Mucosa of stomach (tissue), 1 donor: ENCODE results near the gene SYF2.
"Not testable (repeated sequence)": the region's sequence is repeated elsewhere in the genome, so short reads cannot be mapped to it uniquely, and the experiment has no call there.

ENCODE experiments used
- H3K27me3 ChIP-seq: one replicate; pipeline ENCODE4 v1.7.0; 2013; ENCODE audit warnings: mild to moderate bottlenecking, low read length; ENCODE audit not compliant: control insufficient read depth, insufficient read depth
- H3K36me3 ChIP-seq: one replicate; pipeline ENCODE4 v1.7.0; 2013; ENCODE audit warnings: low read length; ENCODE audit not compliant: control insufficient read depth, insufficient read depth
- H3K4me1 ChIP-seq: one replicate; pipeline ENCODE4 v1.7.0; 2013; ENCODE audit warnings: mild to moderate bottlenecking, low read length; ENCODE audit not compliant: control insufficient read depth, insufficient read depth
- H3K4me3 ChIP-seq: one replicate; pipeline ENCODE4 v1.7.0; 2013; ENCODE audit warnings: low read length
- H3K9ac ChIP-seq: one replicate; pipeline ENCODE4 v1.7.0; 2013; ENCODE audit warnings: mild to moderate bottlenecking, low read length, moderate library complexity
- H3K9me3 ChIP-seq: one replicate; pipeline ENCODE4 v1.7.0; 2013; ENCODE audit warnings: mild to moderate bottlenecking, low read length, moderate library complexity; ENCODE audit not compliant: control insufficient read depth
- donor health status: Pancreatic carcinoma.

The SYF2 gene

GRCh38 chr1:25197982-25198662 lies 34.2 kb downstream of the SYF2 start:
- Histone ChIP-seq H3K27me3 (peaks cover 4% of the 10 kb centered on the region), H3K4me3 (no peak overlapping the region), H3K9me3 (no peaks in the 10 kb centered on the region), H3K9ac (no peak overlapping the region), H3K36me3 (no peaks in the 10 kb centered on the region), H3K4me1 (peaks cover 40% of the 10 kb centered on the region)

DNA sequence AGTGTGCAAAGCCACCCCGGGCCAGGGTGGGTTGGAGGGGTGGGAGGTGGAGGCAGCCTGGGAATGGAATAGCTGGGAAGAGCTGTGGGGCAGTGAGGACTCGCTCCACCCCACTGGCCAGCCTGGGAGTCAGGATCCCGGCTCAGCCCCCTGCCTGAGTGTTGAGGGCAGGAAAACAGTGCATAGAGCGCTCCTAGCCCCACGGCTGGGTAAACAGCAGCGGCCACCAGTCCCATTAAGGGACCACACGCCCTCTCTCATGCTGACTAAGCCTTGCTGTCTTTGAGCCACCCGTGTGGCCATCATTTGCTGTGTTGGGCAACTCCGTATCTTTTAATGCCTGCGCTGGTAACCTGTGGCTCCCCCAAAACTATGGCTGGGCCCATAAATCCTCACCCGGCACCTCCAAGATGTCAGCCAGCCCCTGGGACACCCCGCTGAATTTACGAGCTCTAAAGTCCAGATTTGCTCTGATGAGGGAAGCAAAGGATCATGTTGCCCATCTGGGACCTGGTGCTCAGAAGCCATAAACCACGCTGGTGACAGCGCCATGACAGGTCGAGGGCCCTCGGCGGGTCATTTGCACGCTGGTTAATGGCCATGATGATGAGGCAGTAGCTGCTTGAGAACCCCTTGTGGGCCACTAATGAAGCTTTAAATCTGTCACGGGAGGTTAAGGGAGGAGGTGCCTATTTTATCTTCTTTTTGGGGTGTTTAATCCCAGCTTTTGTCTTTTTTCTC lies 34.9 kb downstream of the SYF2 start:
- H3K4me3 ChIP-seq: no peak overlapping the region
- H3K9ac ChIP-seq: no peak overlapping the region
- peaks cover 6% of the 10 kb centered on the region for H3K27me3 ChIP-seq
- H3K4me1 ChIP-seq: peaks cover 40% of the 10 kb centered on the region
- no peaks in the 10 kb centered on the region for H3K9me3 ChIP-seq
- H3K36me3 ChIP-seq: no peaks in the 10 kb centered on the region

DNA sequence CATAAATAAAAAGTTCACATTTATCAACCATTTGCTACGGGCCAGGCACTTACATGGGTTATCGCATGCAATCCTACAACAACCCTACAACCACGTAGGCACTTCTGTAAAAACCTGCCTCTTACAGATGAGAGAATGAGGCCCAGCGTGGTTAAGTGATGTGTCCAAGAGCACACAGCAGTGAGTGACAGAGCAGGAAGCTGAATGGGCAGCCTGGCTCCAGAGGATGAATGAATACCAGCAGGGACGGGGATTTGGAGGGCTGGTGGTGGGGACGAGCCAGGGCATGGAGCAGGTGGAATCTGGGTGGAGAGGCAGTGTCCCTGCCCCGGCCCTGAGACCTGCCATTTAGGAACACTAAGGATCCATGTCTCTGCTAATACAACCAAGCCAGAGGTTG lies 35.5 kb downstream of the SYF2 start:
- H3K4me1 ChIP-seq: peaks cover 40% of the 10 kb centered on the region
- no peak overlapping the region for H3K9ac ChIP-seq
- no peaks in the 10 kb centered on the region for H3K36me3 ChIP-seq
- no peak overlapping the region for H3K4me3 ChIP-seq
- peaks cover 8% of the 10 kb centered on the region for H3K27me3 ChIP-seq
- H3K9me3 ChIP-seq: no peaks in the 10 kb centered on the region

DNA sequence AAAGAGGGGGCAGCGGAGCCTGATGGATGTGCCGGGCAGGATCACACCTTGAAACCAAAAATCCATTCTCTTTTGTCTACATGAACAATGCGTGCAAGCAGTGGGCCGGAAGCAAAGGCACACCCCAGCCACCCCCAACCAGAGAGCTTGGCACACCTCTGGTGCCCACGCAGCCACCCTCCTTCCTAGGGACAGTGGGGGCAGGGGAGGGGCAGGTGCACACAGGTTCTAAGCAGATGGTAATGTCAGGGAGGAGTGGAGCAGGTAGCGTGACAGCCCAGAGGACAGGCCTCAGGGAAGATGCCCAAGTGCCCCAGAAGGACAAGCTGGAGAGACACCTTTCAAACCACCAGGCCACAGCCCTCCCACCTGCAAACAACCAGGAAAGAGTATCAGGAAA lies 36.5 kb downstream of the SYF2 start:
- Histone ChIP-seq H3K36me3 (no peaks in the 10 kb centered on the region), H3K27me3 (peaks cover 8% of the 10 kb centered on the region), H3K9ac (no peak overlapping the region), H3K4me3 (no peak overlapping the region), H3K9me3 (no peaks in the 10 kb centered on the region), H3K4me1 (peaks cover 40% of the 10 kb centered on the region)

DNA sequence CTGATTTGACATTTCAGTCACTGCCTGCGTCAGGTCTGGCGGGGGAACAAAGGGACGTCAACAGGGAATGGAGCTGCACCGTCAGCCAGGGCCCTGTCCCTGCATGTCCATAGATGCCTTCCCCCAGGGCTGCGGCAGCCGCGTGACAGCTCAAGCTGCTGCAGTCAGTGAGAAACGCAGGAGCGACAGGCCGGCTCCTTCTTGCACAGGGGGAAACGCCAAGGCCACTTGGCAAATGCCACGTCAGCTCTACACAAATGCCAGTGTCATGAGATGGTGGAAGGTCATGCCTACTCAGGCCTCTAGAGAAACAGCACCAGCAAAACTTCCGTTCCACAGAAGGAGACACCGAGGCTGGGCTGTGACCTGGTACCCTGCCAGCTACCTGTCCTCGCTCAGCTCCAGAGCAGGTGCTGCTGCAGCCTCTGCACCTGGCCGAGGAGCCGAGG lies 37.7 kb downstream of the SYF2 start:
- Histone ChIP-seq H3K9ac (no peak overlapping the region), H3K27me3 (peaks cover 8% of the 10 kb centered on the region), H3K4me3 (no peak overlapping the region), H3K36me3 (no peaks in the 10 kb centered on the region), H3K4me1 (peaks cover 40% of the 10 kb centered on the region), H3K9me3 (no peaks in the 10 kb centered on the region)

- H3K36me3 ChIP-seq: no peaks in the 10 kb centered on the region
- no peak overlapping the region for H3K9ac ChIP-seq
- H3K4me1 ChIP-seq: peaks cover 35% of the 10 kb centered on the region
- H3K9me3 ChIP-seq: no peaks in the 10 kb centered on the region
- no peak overlapping the region for H3K4me3 ChIP-seq
- H3K27me3 ChIP-seq: peaks cover 8% of the 10 kb centered on the region
Measured at GRCh38 chr1:25194054-25194453, 38.2 kb downstream of the SYF2 start.

- Histone ChIP-seq H3K4me1 (peaks cover 30% of the 10 kb centered on the region), H3K36me3 (no peaks in the 10 kb centered on the region), H3K9ac (no peak overlapping the region), H3K27me3 (peaks cover 8% of the 10 kb centered on the region), H3K4me3 (no peak overlapping the region), H3K9me3 (no peaks in the 10 kb centered on the region)
Measured at GRCh38 chr1:25193229-25193628, 39.1 kb downstream of the SYF2 start.

DNA sequence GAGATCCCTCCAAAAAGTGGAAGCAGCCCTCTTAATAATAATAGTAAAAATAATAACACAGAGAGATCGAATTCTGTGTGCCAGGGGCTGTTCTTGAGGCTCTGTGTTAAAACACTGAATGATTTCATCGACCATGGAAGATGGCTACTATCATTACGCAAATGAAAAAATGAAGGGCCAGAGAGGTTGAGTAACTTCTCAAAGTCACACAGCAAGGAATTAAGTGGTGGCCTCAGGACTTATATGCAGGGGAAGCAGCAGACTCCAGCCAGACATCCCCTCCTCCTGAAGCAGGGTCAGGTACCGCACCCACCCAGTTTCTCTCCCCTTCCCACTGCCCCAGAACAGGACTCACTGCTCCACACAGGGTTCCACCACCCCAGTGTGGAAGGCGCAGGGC lies 40.1 kb downstream of the SYF2 start:
- peaks cover 20% of the 10 kb centered on the region for H3K4me1 ChIP-seq
- peaks cover 8% of the 10 kb centered on the region for H3K27me3 ChIP-seq
- no peak overlapping the region for H3K9ac ChIP-seq
- no peak overlapping the region for H3K4me3 ChIP-seq
- no peaks in the 10 kb centered on the region for H3K36me3 ChIP-seq
- no peaks in the 10 kb centered on the region for H3K9me3 ChIP-seq

DNA sequence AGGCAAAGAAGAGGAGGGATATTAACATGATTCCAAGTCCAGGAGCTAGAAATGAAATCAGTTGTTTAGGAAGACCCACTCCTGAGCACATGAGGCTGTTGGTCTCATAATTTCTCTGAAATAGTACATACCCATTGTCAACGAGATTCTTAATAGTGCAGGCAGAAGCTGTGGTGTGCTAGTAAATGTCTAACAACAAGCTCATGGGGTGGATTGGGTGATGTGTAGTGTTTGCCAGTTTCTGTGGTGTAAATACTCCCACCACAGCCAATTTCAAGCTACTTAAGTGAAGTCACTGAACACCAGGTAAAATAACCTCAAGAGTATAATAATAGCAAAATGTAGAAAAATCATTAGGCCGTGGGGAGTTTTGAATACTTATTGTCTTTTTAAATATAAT lies 42.0 kb downstream of the SYF2 start:
- no peaks in the 10 kb centered on the region for H3K9me3 ChIP-seq
- no peak overlapping the region for H3K4me3 ChIP-seq

GRCh38 chr1:25187904-25188303 lies 44.4 kb downstream of the SYF2 start:
- not testable (repeated sequence) for H3K27me3 ChIP-seq, H3K9me3 ChIP-seq, H3K9ac ChIP-seq, H3K4me3 ChIP-seq, H3K4me1 ChIP-seq, H3K36me3 ChIP-seq

More for the DNA sequence above, 42.0 kb downstream of the SYF2 start:
- Histone ChIP-seq H3K27me3 (peaks cover 8% of the 10 kb centered on the region), H3K9ac (no peak overlapping the region), H3K4me1 (peaks cover 10% of the 10 kb centered on the region), H3K36me3 (no peaks in the 10 kb centered on the region)

DNA sequence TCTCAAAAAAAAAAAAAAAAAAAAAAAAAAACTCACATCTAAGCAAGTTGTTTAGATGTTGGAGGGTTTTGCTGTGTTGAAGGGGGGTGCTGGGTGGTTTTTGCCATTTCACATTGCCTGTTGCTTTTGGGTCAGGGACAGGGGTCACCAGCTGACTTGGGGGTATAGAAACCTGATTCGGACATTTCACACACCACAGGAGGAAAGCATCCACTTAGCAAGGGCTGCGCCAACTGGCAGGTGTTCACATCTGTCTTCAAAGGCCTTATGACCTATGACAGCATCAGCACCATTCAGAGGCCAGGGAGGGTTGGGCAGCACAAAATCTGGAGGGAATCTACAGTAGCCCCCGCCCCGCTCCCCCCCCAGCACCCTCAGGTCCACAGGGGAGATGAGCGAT lies 45.2 kb downstream of the SYF2 start:
- H3K4me3 ChIP-seq: no peak overlapping the region
- no peaks in the 10 kb centered on the region for H3K27me3 ChIP-seq

DNA sequence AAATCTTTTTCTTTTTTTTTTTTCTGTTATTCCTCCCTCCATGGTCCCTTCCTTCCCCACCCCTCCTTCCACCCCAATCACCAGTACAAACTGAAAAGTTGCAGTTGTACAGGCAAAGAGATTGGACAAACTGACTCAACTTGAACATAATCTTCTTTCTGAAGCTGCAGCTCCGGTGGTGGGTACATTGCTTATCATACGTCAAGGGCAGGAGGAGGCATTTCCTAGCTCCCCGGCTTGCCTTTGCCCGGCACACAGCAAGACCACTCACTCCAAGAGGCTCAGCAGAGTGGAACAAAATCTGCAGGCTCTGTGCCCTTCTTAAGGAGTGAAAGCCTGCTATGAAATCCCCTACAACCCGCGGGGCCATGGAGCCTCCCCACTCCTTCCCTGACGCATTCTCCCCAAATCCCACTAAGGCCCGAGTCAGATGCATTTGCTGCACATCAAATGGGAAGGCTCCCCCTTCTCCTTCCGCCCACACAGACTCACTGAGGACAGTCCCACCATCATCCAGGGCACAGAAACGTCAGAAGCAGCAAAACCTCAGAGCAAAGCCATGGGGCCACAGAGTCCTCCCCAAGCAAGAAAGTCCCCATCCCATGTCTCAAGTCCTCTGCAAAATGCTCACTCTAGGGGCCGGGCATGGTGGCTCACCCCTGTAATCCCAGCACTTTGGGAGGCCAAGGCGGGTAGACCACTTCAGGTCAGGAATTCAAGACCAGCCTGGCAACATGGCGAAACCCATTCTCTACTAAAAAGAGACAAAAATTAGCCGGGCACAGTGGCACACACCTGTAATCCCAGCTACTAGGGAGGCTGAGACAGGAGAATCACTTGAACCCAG lies 45.9 kb downstream of the SYF2 start:
- Histone ChIP-seq H3K9ac (no peak overlapping the region), H3K36me3 (no peaks in the 10 kb centered on the region), H3K4me3 (no peak overlapping the region), H3K27me3 (no peaks in the 10 kb centered on the region), H3K4me1 (no peaks in the 10 kb centered on the region), H3K9me3 (no peaks in the 10 kb centered on the region)

More for the DNA sequence above, 45.2 kb downstream of the SYF2 start:
- H3K4me1 ChIP-seq: no peaks in the 10 kb centered on the region
- H3K36me3 ChIP-seq: no peaks in the 10 kb centered on the region
- H3K9ac ChIP-seq: no peak overlapping the region
- H3K9me3 ChIP-seq: no peaks in the 10 kb centered on the region
